Dendritic cell treated with granulocyte-macrophage colony-stimulating factor and Interleukin-4, amounts not matched to agents 40 ng/mL and 50 ng/mL, for 4 days (primary cell): ENCODE results near the gene LIAS.

Experiments
- H3K27ac Mint-ChIP-seq: one replicate; pipeline ENCODE4 v1.8.0; 2022; ENCODE audit warnings: mild to moderate bottlenecking, mixed read lengths
- H3K27me3 Mint-ChIP-seq: one replicate; pipeline ENCODE4 v1.8.0; 2022; ENCODE audit warnings: mild to moderate bottlenecking, mixed read lengths
- H3K36me3 Mint-ChIP-seq: one replicate; pipeline ENCODE4 v1.8.0; 2022; ENCODE audit warnings: low read depth, mixed read lengths
- H3K4me1 Mint-ChIP-seq: one replicate; pipeline ENCODE4 v1.8.0; 2022; ENCODE audit warnings: low read depth, mixed read lengths
- H3K4me3 Mint-ChIP-seq: one replicate; pipeline ENCODE4 v1.8.0; 2022; ENCODE audit warnings: mild to moderate bottlenecking, moderate library complexity, mixed read lengths
- H3K9me3 Mint-ChIP-seq: one replicate; pipeline ENCODE4 v1.8.0; 2022; ENCODE audit warnings: mixed read lengths
- intact Hi-C: fragments of 100-400 bp; cut with micrococcal nuclease; formaldehyde crosslinking; loops from one replicate; pipeline ENCODE4 v1.15.0; 2022

Gene LIAS

GRCh38 chr4:39522068-39522467, 63.2 kb downstream of the LIAS start:
- intact Hi-C loops = no loop called here
- Mint-ChIP-seq H3K4me1 (peaks cover 10% of the 10 kb centered on the region), H3K36me3 (peaks cover 6% of the 10 kb centered on the region), H3K4me3 (no peak overlapping the region), H3K27ac (no peak overlapping the region), H3K9me3 (no peaks in the 10 kb centered on the region), H3K27me3 (no peaks in the 10 kb centered on the region)

GRCh38 chr4:39524161-39524957, 65.5 kb downstream of the LIAS start:
- H3K27ac Mint-ChIP-seq = no peak overlapping the region

GRCh38 chr4:39525822-39526690, 67.2 kb downstream of the LIAS start:
- H3K4me1 Mint-ChIP-seq = peaks cover 19% of the 10 kb centered on the region
- peak overlapping the region; percentile 99 for H3K4me3 Mint-ChIP-seq
- H3K27ac Mint-ChIP-seq = peak overlapping the region; percentile 93
- H3K9me3 Mint-ChIP-seq = peaks cover 7% of the 10 kb centered on the region
- H3K27me3 Mint-ChIP-seq = no peaks in the 10 kb centered on the region
- H3K36me3 Mint-ChIP-seq = peaks cover 24% of the 10 kb centered on the region
- intact Hi-C loops = loop anchor here (2.0 to 5.0 kb wide), 2 partner anchors 69 to 113 kb away; partner anchors contain the start of genes LIAS, RPL9 and SMIM14

More at GRCh38 chr4:39524161-39524957, 65.5 kb downstream of the LIAS start:
- Mint-ChIP-seq H3K36me3 (peaks cover 17% of the 10 kb centered on the region), H3K9me3 (no peaks in the 10 kb centered on the region), H3K4me3 (no peak overlapping the region), H3K27me3 (no peaks in the 10 kb centered on the region), H3K4me1 (peaks cover 19% of the 10 kb centered on the region)
- intact Hi-C loops = no loop called here

- Mint-ChIP-seq H3K27ac (peak overlapping the region; percentile 93), H3K4me3 (peak overlapping the region; percentile 99), H3K9me3 (peaks cover 14% of the 10 kb centered on the region), H3K4me1 (peaks cover 19% of the 10 kb centered on the region), H3K27me3 (no peaks in the 10 kb centered on the region), H3K36me3 (peaks cover 32% of the 10 kb centered on the region)
- intact Hi-C loops = loop anchor here (2.0 to 5.0 kb wide), 2 partner anchors 70 to 112 kb away; partner anchors contain the start of genes LIAS, RPL9 and SMIM14
Measured at GRCh38 chr4:39526765-39527295, 68.0 kb downstream of the LIAS start.

GRCh38 chr4:39527296-39528060, 68.6 kb downstream of the LIAS start, which contains the start of gene UGDH:
Gene UGDH (minus strand): TSS chr4:39527439. CDS start chr4:39521512, 5,927 bp downstream.
- H3K27me3 Mint-ChIP-seq = no peaks in the 10 kb centered on the region
- peak within 1 kb of the TSS; percentile 99 for H3K4me3 Mint-ChIP-seq
- H3K27ac Mint-ChIP-seq = peak within 1 kb of the TSS; percentile 93
- H3K4me1 Mint-ChIP-seq = peaks cover 19% of the 10 kb centered on the region
- H3K9me3 Mint-ChIP-seq = peaks cover 21% of the 10 kb centered on the region
- peaks cover 39% of the 10 kb centered on the region for H3K36me3 Mint-ChIP-seq
- intact Hi-C loops = loop anchor here (2.0 to 5.0 kb wide), 2 partner anchors 70 to 111 kb away; partner anchors contain the start of genes LIAS, RPL9 and SMIM14

GRCh38 chr4:39528061-39528465, 69.2 kb downstream of the LIAS start:
- Mint-ChIP-seq H3K36me3 (peaks cover 44% of the 10 kb centered on the region), H3K9me3 (peaks cover 27% of the 10 kb centered on the region), H3K27me3 (no peaks in the 10 kb centered on the region), H3K27ac (peak overlapping the region; percentile 93), H3K4me1 (peaks cover 19% of the 10 kb centered on the region), H3K4me3 (peak overlapping the region; percentile 99)
- intact Hi-C loops = loop anchor here (5.0 kb wide), 1 partner anchor 71 kb away; the partner anchor contains the start of genes LIAS and RPL9
